HG03066 (cell line): ENCODE data around the gene SLC9A1.

Source experiments
- ATAC-seq: cut with Tn5 transposase; IDR thresholded peaks from one replicate; pipeline ENCODE4 v1.9.1; 2021; ENCODE audit warnings: low read depth; ENCODE audit not compliant: unreplicated experiment

The SLC9A1 gene

GRCh38 chr1:27108588-27108987 is 46.3 kb downstream of the SLC9A1 start:
- no peak for ATAC-seq

GRCh38 chr1:27106561-27107323 is 48.2 kb downstream of the SLC9A1 start:
- ATAC-seq: no peak

GRCh38 chr1:27105018-27105417 is 49.9 kb downstream of the SLC9A1 start:
- no peak for ATAC-seq

GRCh38 chr1:27103498-27103897 is 51.4 kb downstream of the SLC9A1 start:
- ATAC-seq: no peak

- ATAC-seq: no peak
Measured at GRCh38 chr1:27102707-27103468, 52.0 kb downstream of the SLC9A1 start.

GRCh38 chr1:27102134-27102706 is 52.7 kb downstream of the SLC9A1 start:
- no peak for ATAC-seq

GRCh38 chr1:27101696-27102095 is 53.2 kb downstream of the SLC9A1 start:
- no peak for ATAC-seq

GRCh38 chr1:27101054-27101491 is 53.9 kb downstream of the SLC9A1 start:
- no peak for ATAC-seq

- ATAC-seq: no peak
Measured at GRCh38 chr1:27100335-27101053, 54.4 kb downstream of the SLC9A1 start.

GRCh38 chr1:27099587-27100334 is 55.2 kb downstream of the SLC9A1 start:
- no peak for ATAC-seq

GRCh38 chr1:27099135-27099586 is 55.8 kb downstream of the SLC9A1 start:
- no peak for ATAC-seq

- no peak for ATAC-seq
Measured at GRCh38 chr1:27098431-27099134, 56.3 kb downstream of the SLC9A1 start.

- ATAC-seq: no peak
Measured at GRCh38 chr1:27097484-27097917, 57.4 kb downstream of the SLC9A1 start.

- ATAC-seq: no peak
Measured at GRCh38 chr1:27095576-27095975, 59.3 kb downstream of the SLC9A1 start.

GRCh38 chr1:27092888-27093287 is 62.0 kb downstream of the SLC9A1 start:
- no peak for ATAC-seq

- no peak for ATAC-seq
Measured at GRCh38 chr1:27090911-27091310, 64.0 kb downstream of the SLC9A1 start.

GRCh38 chr1:27087371-27088220 is 67.3 kb downstream of the SLC9A1 start:
- no peak for ATAC-seq

- ATAC-seq: no peak
Measured at GRCh38 chr1:27086628-27087027, 68.3 kb downstream of the SLC9A1 start.

GRCh38 chr1:27086026-27086425 is 68.9 kb downstream of the SLC9A1 start:
- ATAC-seq: no peak
